Natural killer cell (primary cell): ENCODE results near the gene GPSM3. TPM values are rescaled to one million over a fixed set of nuclear protein-coding genes. Genes with fewer than 3 reads are reported as not detected.

Source experiments
- ATAC-seq, 3 donors: fragments of 150-1000 bp in 2 of 3; fragments of 200-7000 bp in 1 of 3; cut with Tn5 transposase; 1 replicate in 1 of 3; 2 replicates in 2 of 3; pipeline ENCODE4 v1.10.0; 2021; ENCODE audit warnings: mild to moderate bottlenecking in 2 of 3, moderate library complexity in 2 of 3
- DNase-seq, 2 donors: peaks; one replicate each; pipeline versions ENCODE4 v3.0.0 to v3.0.0-alpha.2; 2013 to 2021; ENCODE audit warnings: mixed read lengths in 1 of 2
- H3K27ac ChIP-seq: one replicate; pipeline ENCODE4 v1.5.1; 2013; ENCODE audit warnings: mild to moderate bottlenecking, low read length
- H3K27me3 ChIP-seq: one replicate; pipeline ENCODE4 v1.6.1; 2013; ENCODE audit warnings: low read length; ENCODE audit not compliant: control insufficient read depth, insufficient read depth
- H3K36me3 ChIP-seq: one replicate; pipeline ENCODE4 v1.6.1; 2013; ENCODE audit warnings: low read length; ENCODE audit not compliant: control insufficient read depth, insufficient read depth
- H3K4me1 ChIP-seq: one replicate; pipeline ENCODE4 v1.6.1; 2013; ENCODE audit warnings: low read length; ENCODE audit not compliant: control insufficient read depth, insufficient read depth
- H3K4me3 ChIP-seq: one replicate; pipeline ENCODE4 v1.5.1; 2013; ENCODE audit warnings: low read length
- H3K9me3 ChIP-seq: one replicate; pipeline ENCODE4 v1.6.1; 2013; ENCODE audit warnings: low read length; ENCODE audit not compliant: control insufficient read depth, insufficient read depth
- H3K27ac Mint-ChIP-seq, 2 donors: one replicate each; pipeline ENCODE4 v1.8.0; 2022; ENCODE audit warnings: mild to moderate bottlenecking in 2 of 2, mixed read lengths in 2 of 2, moderate library complexity in 1 of 2
- H3K27me3 Mint-ChIP-seq, 2 donors: one replicate each; pipeline ENCODE4 v1.8.0; 2022; ENCODE audit warnings: low read depth in 2 of 2, mixed read lengths in 2 of 2
- H3K36me3 Mint-ChIP-seq: one replicate; pipeline ENCODE4 v1.8.0; 2022; ENCODE audit warnings: mixed read lengths
- H3K4me1 Mint-ChIP-seq, 2 donors: one replicate each; pipeline ENCODE4 v1.8.0; 2022; ENCODE audit warnings: mixed read lengths in 2 of 2
- H3K4me3 Mint-ChIP-seq: one replicate; pipeline ENCODE4 v1.8.0; 2022; ENCODE audit warnings: mild to moderate bottlenecking, moderate library complexity, mixed read lengths
- H3K9me3 Mint-ChIP-seq, 2 donors: one replicate each; pipeline ENCODE4 v1.8.0; 2022; ENCODE audit warnings: mixed read lengths in 2 of 2
- WGBS: methylation state at CpG from one replicate; pipeline ENCODE4 v1.1.7; 2013; ENCODE audit warnings: missing lambda C conversion rate; ENCODE audit not compliant: insufficient coverage; 5-methylcytosine and 5-hydroxymethylcytosine counted together
- intact Hi-C: fragments of 100-400 bp; cut with micrococcal nuclease; formaldehyde crosslinking; loops from one replicate; pipeline ENCODE4 v1.14.2; 2022
- total RNA-seq, 4 donors: library from RNA; stranded (reverse); fragments of 120-200 nt in 1 of 4; gene quantifications; one replicate each; pipeline versions ENCODE4 v1.2.3 to v1.2.4, GENCODE V29; 2013 to 2022
- TF ChIP-seq, protein P1 (sequence below): fragments of 200-600 bp; IDR thresholded peaks from one replicate; pipeline ENCODE4 v1.8.0; 2022; ENCODE audit warnings: antibody characterized with exemption

GPSM3 gene
- total RNA-seq, 3 donors from 2014 or later (not counting 1 experiment from before 2014, with no cell fraction given) = 216 to 240 (median 221) TPM

DNA sequence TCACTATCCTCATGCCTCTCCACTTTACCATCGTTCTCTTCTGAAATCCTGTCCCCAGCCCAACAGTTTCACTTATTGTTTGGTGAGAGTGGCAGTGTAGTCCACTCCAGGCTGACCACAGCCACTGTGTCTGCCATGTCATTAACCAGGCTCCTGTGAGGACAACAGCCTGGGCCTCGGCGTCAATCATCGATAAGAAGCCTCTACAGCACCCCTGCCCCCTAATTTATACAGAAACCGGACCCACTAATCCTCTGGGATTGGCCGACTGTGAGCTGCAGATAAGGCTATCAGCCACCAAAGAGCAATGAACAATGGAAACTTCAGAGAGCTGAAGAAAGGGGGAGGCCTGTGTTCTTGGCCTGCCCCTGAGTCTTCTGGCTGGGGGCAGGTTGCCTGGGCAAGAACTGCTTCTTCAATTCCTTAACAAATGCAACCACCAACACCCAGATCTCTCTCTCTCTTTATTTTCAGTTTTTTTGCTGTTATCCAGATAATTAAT, 24.6 kb downstream of the GPSM3 start:
- intact Hi-C loops = no loop called here
- no peaks in the 10 kb centered on the region for H3K36me3 Mint-ChIP-seq

DNA sequence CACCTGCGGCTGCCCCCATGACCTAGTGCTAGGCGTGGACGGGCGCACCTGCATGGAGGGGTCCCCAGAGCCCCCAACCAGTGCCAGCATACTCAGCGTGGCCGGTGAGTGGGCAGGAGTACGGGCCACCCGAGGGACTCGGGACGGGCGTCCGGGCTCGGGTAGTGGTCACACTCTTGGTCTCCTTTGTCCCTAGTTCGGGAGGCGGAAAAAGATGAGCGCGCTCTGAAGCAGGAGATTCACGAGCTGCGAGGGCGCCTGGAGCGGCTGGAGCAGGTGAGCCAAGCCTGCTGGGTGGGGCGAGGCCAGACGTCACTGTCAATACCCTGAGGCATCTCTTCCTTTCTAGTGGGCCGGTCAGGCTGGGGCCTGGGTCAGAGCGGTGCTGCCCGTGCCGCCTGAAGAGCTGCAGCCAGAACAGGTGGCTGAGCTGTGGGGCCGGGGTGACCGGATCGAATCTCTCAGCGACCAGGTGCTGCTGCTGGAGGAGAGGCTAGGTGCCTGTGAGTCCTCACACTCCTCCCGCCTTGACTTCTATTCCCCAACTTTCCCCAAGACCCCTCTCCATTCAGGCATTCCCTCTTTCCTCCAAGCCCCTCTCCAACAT, 25.2 kb downstream of the GPSM3 start:
- intact Hi-C loops = no loop called here
- 95% methylated on average over 32 of the region's 32 CpGs for WGBS
- H3K27ac ChIP-seq = no peak overlapping the region
- H3K4me1 ChIP-seq = no peaks in the 10 kb centered on the region
- H3K9me3 Mint-ChIP-seq = no peaks in the 10 kb centered on the region
- H3K36me3 Mint-ChIP-seq = no peaks in the 10 kb centered on the region
- peaks cover 0 to 4% of the 10 kb centered on the region in 2 donors for H3K4me1 Mint-ChIP-seq
- no peak overlapping the region for H3K27ac Mint-ChIP-seq
- H3K4me3 Mint-ChIP-seq = no peak overlapping the region
- no peak overlapping the region for H3K4me3 ChIP-seq
- TF ChIP-seq, protein P1, sequence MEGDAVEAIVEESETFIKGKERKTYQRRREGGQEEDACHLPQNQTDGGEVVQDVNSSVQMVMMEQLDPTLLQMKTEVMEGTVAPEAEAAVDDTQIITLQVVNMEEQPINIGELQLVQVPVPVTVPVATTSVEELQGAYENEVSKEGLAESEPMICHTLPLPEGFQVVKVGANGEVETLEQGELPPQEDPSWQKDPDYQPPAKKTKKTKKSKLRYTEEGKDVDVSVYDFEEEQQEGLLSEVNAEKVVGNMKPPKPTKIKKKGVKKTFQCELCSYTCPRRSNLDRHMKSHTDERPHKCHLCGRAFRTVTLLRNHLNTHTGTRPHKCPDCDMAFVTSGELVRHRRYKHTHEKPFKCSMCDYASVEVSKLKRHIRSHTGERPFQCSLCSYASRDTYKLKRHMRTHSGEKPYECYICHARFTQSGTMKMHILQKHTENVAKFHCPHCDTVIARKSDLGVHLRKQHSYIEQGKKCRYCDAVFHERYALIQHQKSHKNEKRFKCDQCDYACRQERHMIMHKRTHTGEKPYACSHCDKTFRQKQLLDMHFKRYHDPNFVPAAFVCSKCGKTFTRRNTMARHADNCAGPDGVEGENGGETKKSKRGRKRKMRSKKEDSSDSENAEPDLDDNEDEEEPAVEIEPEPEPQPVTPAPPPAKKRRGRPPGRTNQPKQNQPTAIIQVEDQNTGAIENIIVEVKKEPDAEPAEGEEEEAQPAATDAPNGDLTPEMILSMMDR = no peak
- no peaks in the 10 kb centered on the region for H3K27me3 Mint-ChIP-seq
- DNase-seq (no peak), ATAC-seq (no peak)
- H3K27me3 ChIP-seq = no peaks in the 10 kb centered on the region
- H3K36me3 ChIP-seq = peaks cover 25% of the 10 kb centered on the region
- H3K9me3 ChIP-seq = no peaks in the 10 kb centered on the region

More for the DNA sequence above, 24.6 kb downstream of the GPSM3 start:
- no peaks in the 10 kb centered on the region for H3K4me1 ChIP-seq
- no peak overlapping the region for H3K27ac Mint-ChIP-seq
- peaks cover 0 to 6% of the 10 kb centered on the region in 2 donors for H3K4me1 Mint-ChIP-seq
- H3K4me3 Mint-ChIP-seq = no peak overlapping the region
- TF ChIP-seq, protein P1 = no peak
- DNase-seq (no peak), ATAC-seq (no peak)
- no peaks in the 10 kb centered on the region for H3K27me3 ChIP-seq
- no peaks in the 10 kb centered on the region for H3K9me3 Mint-ChIP-seq
- H3K27me3 Mint-ChIP-seq = no peaks in the 10 kb centered on the region
- no peaks in the 10 kb centered on the region for H3K9me3 ChIP-seq
- 100% methylated on average over 6 of the region's 6 CpGs for WGBS
- H3K4me3 ChIP-seq = no peak overlapping the region
- H3K36me3 ChIP-seq = peaks cover 25% of the 10 kb centered on the region
- H3K27ac ChIP-seq = no peak overlapping the region

DNA sequence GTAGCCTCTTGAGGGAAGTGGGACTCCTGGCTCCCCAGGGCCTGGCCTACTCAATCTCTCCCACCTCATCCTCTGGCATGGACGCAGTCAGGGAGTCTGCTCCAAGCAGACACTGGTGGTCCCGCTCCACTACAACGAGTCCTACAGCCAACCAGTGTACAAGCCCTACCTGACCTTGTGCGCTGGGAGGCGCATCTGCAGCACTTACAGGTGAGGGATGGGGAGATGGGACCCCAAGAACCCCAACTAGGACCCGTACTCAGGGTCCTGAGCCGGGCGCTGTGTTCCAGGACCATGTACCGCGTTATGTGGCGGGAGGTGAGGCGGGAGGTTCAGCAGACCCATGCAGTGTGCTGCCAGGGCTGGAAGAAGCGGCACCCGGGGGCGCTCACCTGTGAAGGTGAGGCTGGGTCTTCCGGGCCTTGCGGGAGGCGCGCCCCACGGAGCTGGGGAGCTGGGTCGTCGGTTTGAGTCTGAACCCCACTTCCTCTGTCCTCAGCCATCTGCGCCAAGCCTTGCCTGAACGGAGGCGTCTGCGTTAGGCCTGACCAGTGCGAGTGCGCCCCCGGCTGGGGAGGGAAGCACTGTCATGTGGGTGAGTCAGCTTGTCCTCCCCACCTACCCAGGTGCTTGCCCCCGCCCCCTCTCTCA, 25.9 kb downstream of the GPSM3 start:
- H3K9me3 Mint-ChIP-seq = no peaks in the 10 kb centered on the region
- no peak for ATAC-seq
- peaks cover 0 to 4% of the 10 kb centered on the region in 2 donors for H3K4me1 Mint-ChIP-seq
- DNase-seq = no peak
- Histone ChIP-seq H3K4me3 (no peak overlapping the region), H3K9me3 (no peaks in the 10 kb centered on the region), H3K4me1 (no peaks in the 10 kb centered on the region), H3K36me3 (peaks cover 25% of the 10 kb centered on the region), H3K27ac (no peak overlapping the region), H3K27me3 (no peaks in the 10 kb centered on the region)
- H3K36me3 Mint-ChIP-seq = no peaks in the 10 kb centered on the region
- H3K27ac Mint-ChIP-seq = no peak overlapping the region
- WGBS = 95% methylated on average over 30 of the region's 30 CpGs
- TF ChIP-seq, protein P1 = no peak
- no peaks in the 10 kb centered on the region for H3K27me3 Mint-ChIP-seq
- no peak overlapping the region for H3K4me3 Mint-ChIP-seq
- intact Hi-C loops = no loop called here
